GM12878 (cell line): ENCODE results near the gene SEL1L3. TPM values are rescaled to one million over a fixed set of nuclear protein-coding genes. Genes with fewer than 3 reads are reported as not detected.

ENCODE experiments used
- CREB1 ChIP-seq: IDR thresholded peaks from 2 replicates; pipeline ENCODE4 v1.6.1; 2012; ENCODE audit warnings: low read depth, mild to moderate bottlenecking, inconsistent platforms
- CUX1 ChIP-seq: IDR thresholded peaks from 2 replicates; pipeline ENCODE4 v1.6.1; 2012; ENCODE audit warnings: improper control_type of control experiment, low read depth, low read length; ENCODE audit not compliant: insufficient replicate concordance
- IKZF2 ChIP-seq, 2 experiments: fragments of 450-650 bp; IDR thresholded peaks; 2 replicates each; pipeline ENCODE4 v1.6.1; 2017; ENCODE audit warnings: mild to moderate bottlenecking in 2 of 2, moderate library complexity in 2 of 2
- MXI1 ChIP-seq: fragments of 150-350 bp; IDR thresholded peaks from 2 replicates; pipeline ENCODE4 v1.6.1; 2011; ENCODE audit warnings: low read depth, mild to moderate bottlenecking, inconsistent platforms, low read length, improper control_type of control experiment
- NBN ChIP-seq: fragments of 450-650 bp; IDR thresholded peaks from 2 replicates; pipeline ENCODE4 v1.6.1; 2016
- RAD21 ChIP-seq: IDR thresholded peaks from 2 replicates; pipeline ENCODE4 v1.6.1; 2011; ENCODE audit warnings: mild to moderate bottlenecking, low read depth, low read length, moderate library complexity; ENCODE audit not compliant: insufficient read depth
- STAT1 ChIP-seq: fragments of 450-650 bp; conservative IDR thresholded peaks from 2 replicates; pipeline ENCODE4 v1.6.1; 2014; ENCODE audit warnings: antibody characterized with exemption, mild to moderate bottlenecking
- ZNF687 ChIP-seq: fragments of 450-650 bp; IDR thresholded peaks from 2 replicates; pipeline ENCODE4 v1.6.1; 2017; ENCODE audit warnings: mild to moderate bottlenecking, moderate library complexity
- polyA plus RNA-seq, 11 experiments: library from polyadenylated mRNA; depleted of rRNA in 4 of 11; unstranded in 6 of 11; stranded (reverse) in 5 of 11; fragments of >200 nt; fragmentation: Nextera tagmentation in 4 of 11; fragmentation: Illumina TruSeq in 1 of 11; extraction: Ambion mirVana in 4 of 11; extraction: Trizol in 1 of 11; gene quantifications; 1 replicate in 1 of 11; 2 replicates in 10 of 11; pipeline versions ENCODE4 v1.2.1 to v1.2.3, GENCODE V29; 2011 to 2016; ENCODE audit warnings: inconsistent platforms in 2 of 11, missing spikeins in 2 of 11, low read depth in 1 of 11
- total RNA-seq, 4 experiments: library from RNA; depleted of rRNA in 3 of 4; stranded (reverse); fragments of >200 nt in 3 of 4; fragmentation: Illumina TruSeq in 1 of 4; extraction: Trizol in 1 of 4; gene quantifications; 2 replicates each; pipeline versions ENCODE4 v1.2.1 to v1.2.3, GENCODE V29; 2013 to 2021
- TF ChIP-seq, protein P1 (sequence below): fragments of 450-650 bp; IDR thresholded peaks from 2 replicates; pipeline ENCODE4 v1.6.1; 2018; ENCODE audit warnings: borderline replicate concordance, mild to moderate bottlenecking; ENCODE audit not compliant: partially characterized antibody
- TF ChIP-seq, protein P2 (sequence below): fragments of 450-650 bp; conservative IDR thresholded peaks from 2 replicates; pipeline ENCODE4 v1.6.1; 2017; ENCODE audit warnings: mild to moderate bottlenecking, moderate library complexity

The SEL1L3 gene
- total and polyA plus RNA-seq, 10 of the 15 experiments (the other 5 are each of a cell fraction or from before 2014, with no cell fraction given) = 20.4 to 82.2 (median 47.3) TPM

DNA sequence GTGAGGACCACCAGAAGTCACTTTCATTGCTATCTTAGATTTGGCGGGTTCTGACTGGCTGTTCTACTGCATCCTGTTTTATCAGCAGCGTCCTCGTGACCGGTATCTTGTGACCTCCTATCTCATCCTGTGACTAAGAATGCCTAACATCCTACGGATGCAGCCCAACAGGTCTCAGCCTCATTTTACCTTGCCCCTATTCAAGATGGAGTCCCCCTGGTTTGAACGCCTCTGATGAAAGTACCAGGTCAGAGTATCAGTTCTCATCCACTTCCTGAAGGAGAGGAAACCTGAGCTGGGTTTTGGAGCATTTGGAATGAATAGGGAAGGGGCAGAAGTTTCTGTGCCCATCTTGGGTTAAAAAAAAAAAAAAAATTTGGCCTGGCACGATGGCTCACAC lies 136.9 kb downstream of the SEL1L3 start (continued):
- TF ChIP-seq CUX1 (no peak), IKZF2 (IDR thresholded peaks at IDR 0.05) (no peak), NBN (no peak), CREB1 (no peak), STAT1 (no peak), MXI1 (no peak), RAD21 (no peak), ZNF687 (no peak)
- TF ChIP-seq, protein P1, sequence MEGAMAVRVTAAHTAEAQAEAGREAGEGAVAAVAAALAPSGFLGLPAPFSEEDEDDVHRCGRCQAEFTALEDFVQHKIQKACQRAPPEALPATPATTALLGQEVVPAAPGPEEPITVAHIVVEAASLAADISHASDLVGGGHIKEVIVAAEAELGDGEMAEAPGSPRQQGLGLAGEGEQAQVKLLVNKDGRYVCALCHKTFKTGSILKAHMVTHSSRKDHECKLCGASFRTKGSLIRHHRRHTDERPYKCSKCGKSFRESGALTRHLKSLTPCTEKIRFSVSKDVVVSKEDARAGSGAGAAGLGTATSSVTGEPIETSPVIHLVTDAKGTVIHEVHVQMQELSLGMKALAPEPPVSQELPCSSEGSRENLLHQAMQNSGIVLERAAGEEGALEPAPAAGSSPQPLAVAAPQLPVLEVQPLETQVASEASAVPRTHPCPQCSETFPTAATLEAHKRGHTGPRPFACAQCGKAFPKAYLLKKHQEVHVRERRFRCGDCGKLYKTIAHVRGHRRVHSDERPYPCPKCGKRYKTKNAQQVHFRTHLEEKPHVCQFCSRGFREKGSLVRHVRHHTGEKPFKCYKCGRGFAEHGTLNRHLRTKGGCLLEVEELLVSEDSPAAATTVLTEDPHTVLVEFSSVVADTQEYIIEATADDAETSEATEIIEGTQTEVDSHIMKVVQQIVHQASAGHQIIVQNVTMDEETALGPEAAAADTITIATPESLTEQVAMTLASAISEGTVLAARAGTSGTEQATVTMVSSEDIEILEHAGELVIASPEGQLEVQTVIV = no peak
- TF ChIP-seq, protein P2, sequence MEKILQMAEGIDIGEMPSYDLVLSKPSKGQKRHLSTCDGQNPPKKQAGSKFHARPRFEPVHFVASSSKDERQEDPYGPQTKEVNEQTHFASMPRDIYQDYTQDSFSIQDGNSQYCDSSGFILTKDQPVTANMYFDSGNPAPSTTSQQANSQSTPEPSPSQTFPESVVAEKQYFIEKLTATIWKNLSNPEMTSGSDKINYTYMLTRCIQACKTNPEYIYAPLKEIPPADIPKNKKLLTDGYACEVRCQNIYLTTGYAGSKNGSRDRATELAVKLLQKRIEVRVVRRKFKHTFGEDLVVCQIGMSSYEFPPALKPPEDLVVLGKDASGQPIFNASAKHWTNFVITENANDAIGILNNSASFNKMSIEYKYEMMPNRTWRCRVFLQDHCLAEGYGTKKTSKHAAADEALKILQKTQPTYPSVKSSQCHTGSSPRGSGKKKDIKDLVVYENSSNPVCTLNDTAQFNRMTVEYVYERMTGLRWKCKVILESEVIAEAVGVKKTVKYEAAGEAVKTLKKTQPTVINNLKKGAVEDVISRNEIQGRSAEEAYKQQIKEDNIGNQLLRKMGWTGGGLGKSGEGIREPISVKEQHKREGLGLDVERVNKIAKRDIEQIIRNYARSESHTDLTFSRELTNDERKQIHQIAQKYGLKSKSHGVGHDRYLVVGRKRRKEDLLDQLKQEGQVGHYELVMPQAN = no peak
